ENCODE data around the gene KIAA0930.

DNA sequence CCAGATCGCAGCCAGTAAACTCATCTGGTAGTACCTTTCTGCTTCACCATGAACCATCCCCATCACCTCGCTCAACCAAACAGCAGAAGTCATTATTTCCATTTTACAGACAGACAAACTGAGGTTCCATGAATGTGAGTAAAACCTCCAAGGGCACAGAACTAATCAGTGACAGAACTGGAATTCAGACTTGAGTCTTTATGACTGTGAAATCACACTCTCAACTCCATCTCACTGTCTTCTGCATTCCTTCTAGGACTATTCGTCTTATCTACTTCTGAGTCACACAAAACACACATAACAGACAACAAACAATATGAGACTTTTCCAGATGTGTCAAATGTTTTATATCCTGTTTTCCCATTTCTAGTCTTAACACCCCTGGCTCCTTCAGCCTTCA is 86.3 kb downstream of the KIAA0930 start:
- TF ChIP-seq, protein P1, sequence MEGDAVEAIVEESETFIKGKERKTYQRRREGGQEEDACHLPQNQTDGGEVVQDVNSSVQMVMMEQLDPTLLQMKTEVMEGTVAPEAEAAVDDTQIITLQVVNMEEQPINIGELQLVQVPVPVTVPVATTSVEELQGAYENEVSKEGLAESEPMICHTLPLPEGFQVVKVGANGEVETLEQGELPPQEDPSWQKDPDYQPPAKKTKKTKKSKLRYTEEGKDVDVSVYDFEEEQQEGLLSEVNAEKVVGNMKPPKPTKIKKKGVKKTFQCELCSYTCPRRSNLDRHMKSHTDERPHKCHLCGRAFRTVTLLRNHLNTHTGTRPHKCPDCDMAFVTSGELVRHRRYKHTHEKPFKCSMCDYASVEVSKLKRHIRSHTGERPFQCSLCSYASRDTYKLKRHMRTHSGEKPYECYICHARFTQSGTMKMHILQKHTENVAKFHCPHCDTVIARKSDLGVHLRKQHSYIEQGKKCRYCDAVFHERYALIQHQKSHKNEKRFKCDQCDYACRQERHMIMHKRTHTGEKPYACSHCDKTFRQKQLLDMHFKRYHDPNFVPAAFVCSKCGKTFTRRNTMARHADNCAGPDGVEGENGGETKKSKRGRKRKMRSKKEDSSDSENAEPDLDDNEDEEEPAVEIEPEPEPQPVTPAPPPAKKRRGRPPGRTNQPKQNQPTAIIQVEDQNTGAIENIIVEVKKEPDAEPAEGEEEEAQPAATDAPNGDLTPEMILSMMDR (IDR thresholded peaks at IDR 0.05), result no peak
- TF ChIP-seq POLR2A (IDR thresholded peaks at IDR 0.05), result no peak
